Esophagus mucosa (tissue), 1 donor: Measurements from ENCODE around the gene MEGF11. TPM values are rescaled to one million over a fixed set of nuclear protein-coding genes. Genes with fewer than 3 reads are reported as not detected.

Experiments used
- ATAC-seq: fragments of 200-7000 bp; cut with Tn5 transposase; one replicate; pipeline ENCODE4 v1.9.1; 2020
- total RNA-seq: library from RNA; stranded (reverse); gene quantifications from one replicate; pipeline ENCODE4 v1.2.4, GENCODE V29; 2023
- donor health status: DM: yes; HTN: yes; CAD: no.

The MEGF11 gene
- total RNA-seq, 1 donor from 2014 or later: not detected

DNA sequence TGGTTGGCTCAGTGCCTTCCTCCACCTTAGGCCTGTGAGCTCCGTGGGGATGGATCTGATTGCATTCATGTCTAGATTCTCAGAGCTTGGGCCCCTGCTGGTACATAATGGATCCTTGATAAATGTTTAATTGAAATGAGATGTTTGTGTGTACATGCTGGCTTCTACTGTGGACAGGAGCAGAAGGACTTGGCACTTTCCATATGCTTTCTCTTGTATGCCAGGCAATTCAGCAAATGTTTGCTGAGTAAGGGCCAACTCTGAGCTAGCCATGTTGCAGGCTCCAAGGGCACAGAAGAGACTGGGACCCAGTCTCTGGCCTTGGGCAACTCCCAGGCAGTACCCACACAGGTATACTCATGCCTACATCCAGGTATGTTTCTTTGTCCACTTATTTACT is 317.3 kb downstream of the MEGF11 start:
- ATAC-seq: no peak

DNA sequence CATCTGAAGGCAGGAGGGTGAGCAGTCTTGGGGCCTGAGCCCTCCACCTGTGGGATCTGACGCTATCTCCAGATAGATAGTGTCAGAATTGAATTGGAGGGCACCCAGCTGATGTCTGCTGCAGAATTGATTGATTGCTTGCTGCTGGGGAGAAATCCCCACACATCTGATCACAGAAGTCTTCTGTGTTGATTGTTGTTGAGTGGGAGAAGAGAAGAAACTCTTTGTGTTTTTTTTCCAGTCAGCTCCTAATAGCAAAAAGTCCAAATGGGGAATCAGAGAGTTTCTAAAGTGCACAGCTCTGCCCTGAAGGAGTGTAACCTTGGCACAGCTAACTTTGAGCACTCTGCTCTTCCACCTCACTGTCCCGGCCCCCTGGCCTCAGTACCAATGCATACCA is 318.2 kb downstream of the MEGF11 start:
- ATAC-seq: no peak

DNA sequence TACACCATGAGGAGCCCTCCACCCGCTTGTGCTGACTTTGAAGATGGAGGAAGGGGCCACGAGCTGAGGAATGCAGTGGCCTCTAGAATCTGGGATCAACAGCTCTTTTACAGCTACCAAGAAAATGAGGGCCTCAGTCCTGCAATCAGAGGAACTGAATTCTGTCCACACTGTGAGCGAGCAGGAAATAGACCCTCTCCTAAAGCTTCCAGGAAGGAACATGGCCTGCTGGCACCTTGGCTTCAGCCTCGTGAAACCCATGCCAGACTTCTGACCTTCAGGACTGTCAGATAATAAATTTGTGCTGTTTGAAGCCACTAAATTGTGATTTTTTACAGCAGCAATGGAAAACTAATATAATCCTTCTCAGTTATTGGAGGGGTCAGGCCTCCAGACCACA is 322.3 kb downstream of the MEGF11 start:
- ATAC-seq: no peak

- no peak for ATAC-seq
Observed at GRCh38 chr15:65930134-65930533, 323.4 kb downstream of the MEGF11 start.

DNA sequence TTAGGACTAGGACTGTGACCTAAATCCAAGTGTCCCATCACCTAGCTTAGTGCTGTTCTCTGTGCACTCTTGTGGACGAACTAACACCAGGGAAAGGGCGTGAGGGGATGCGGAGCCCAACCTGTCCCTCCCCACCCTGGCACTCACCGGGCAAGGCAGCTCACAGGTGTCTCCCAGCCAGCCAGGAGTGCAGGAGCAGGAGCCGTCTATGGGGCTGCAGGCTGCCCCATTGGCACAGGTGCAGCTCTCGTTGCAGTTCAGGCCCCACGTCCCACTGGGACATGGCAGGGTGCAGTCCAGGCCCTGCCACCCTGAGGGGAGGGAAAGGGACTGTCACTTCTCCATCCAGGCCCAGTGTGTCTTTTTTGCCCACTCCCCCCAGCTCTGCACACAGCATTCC is 324.0 kb downstream of the MEGF11 start:
- ATAC-seq: no peak

DNA sequence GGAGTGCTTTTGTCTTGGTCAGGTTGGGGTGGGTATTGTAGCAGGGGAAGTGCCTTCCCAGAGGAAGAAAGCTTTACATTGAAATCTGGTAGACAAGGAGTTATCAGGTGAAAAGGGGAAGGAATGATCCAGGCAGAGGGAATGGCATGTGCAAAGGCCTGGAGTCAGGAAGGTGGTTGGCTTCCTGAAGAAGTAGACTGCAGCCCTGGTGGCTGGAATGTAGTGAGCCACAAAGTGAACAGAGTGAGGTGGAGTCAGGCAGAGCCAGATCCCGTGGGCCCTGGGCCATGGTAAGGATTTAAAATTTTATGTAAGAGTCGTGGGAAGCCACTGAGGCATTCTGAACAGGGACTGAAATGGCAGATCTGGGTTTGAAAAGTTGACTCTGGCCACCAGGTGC is 326.0 kb downstream of the MEGF11 start:
- ATAC-seq: no peak

DNA sequence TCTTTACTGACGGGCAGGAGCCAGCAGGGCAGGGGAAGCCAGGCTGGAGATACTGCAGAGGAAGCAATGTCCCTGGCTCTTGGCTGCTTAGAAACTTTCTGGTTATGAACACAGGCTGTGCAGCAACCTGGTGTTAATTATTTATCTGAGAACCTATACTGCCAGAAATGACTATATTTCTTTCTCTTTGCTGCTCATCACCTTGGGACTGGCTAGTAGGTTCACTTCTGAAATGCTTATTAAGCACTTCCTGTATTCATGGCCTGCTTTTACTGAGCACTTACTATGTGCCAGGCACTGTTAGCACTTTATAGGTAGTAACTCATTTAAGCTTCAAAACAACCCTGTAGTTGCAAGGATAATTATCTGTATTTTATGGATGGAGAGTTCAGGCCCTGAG is 326.7 kb downstream of the MEGF11 start:
- no peak for ATAC-seq

GRCh38 chr15:65926459-65926858 is 327.1 kb downstream of the MEGF11 start:
- no peak for ATAC-seq

GRCh38 chr15:65925338-65925737 is 328.2 kb downstream of the MEGF11 start:
- ATAC-seq: no peak

DNA sequence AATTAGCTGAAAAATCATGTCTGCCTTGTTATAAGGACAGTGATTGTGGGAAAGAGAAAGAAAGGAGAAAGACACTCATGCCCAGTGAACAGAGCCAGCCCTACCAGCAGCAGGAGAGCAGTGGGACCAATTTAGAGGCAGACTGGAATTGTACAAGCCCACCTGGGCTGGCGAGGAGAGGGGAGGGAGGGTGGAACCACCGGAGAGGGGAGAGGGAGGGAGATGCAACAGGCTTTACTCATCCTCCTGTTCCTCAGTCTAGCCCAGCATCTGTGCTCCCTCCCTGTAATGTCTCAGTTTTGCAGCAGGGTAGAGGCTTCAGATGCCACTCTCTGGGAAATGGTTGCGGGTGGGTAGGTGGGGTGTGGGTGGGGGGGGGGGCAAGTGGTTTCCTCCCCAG is 329.5 kb downstream of the MEGF11 start:
- ATAC-seq: no peak

DNA sequence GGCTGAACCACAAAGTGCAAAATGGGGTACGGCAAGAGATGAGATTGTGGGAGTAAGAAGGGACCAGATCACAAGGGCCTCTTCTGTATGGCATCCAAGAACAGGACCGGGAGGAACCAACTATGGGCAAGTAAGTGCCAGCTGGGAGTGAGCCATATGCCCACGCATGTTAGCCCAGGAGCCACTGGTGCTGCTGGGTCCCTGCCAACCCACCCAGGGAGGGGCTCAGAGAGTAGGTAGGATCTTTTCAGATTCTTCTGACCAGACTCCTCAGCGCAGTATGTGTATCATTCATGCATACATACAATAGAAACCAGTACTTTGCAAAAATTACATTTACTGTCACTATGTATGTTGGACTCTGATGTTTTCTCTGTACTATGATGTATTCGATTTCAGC is 330.3 kb downstream of the MEGF11 start:
- no peak for ATAC-seq

- ATAC-seq: no peak
Observed at GRCh38 chr15:65922621-65923020, 330.9 kb downstream of the MEGF11 start.

GRCh38 chr15:65921780-65922179 is 331.8 kb downstream of the MEGF11 start:
- no peak for ATAC-seq

DNA sequence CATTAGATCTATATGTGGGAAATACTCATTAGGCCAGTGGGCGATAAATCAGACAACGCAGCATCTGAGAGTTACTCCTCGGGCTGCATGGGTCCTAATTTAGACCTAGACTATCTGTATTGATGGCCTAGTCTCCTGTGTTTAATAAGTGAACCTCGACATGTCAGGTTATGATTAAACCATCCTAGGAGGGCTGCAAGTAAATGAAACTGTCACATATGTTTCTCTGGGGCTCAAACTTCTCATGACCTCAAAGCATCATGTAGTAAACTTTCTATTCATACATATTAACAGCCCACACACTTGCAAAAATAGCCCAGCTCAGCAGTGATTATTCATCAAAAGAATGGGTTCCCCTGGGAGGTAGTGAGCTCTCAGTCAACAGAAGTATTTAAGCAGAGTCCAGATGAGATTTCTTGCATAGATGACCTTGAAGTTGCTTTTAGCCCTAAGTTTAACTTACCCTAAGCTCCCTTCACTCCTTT is 332.7 kb downstream of the MEGF11 start:
- ATAC-seq: no peak

GRCh38 chr15:65920121-65920520 is 333.4 kb downstream of the MEGF11 start:
- ATAC-seq: no peak

- ATAC-seq: no peak
Observed at GRCh38 chr15:65919353-65919752, 334.2 kb downstream of the MEGF11 start.

- ATAC-seq: no peak
Observed at GRCh38 chr15:65918945-65919344, 334.6 kb downstream of the MEGF11 start.

- no peak for ATAC-seq
Observed at GRCh38 chr15:65918357-65918920, 335.1 kb downstream of the MEGF11 start.

DNA sequence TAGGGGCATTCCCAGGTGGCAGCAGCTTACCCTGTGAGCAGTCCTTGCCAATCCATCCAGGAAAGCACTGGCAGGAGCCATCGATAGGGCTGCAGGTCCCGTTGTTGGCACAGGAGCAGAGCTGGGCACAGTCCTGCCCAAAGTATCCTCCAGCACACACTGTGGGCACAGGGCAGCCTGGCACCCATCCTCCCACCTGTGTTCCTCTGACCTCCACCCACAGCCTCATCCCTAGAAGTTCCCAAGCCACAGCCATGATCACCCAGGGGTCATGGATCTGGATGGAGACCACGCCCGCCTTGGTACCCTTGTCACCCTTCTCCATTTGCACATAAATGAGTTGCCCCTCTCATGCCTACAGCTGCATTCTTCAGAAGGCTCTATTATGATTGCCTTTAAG is 335.6 kb downstream of the MEGF11 start:
- ATAC-seq: no peak

GRCh38 chr15:65917407-65917756 is 336.2 kb downstream of the MEGF11 start:
- no peak for ATAC-seq

GRCh38 chr15:65916664-65917406 is 336.7 kb downstream of the MEGF11 start:
- peak; percentile 40 for ATAC-seq

GRCh38 chr15:65916041-65916663 is 337.4 kb downstream of the MEGF11 start:
- peak; percentile 2 for ATAC-seq

GRCh38 chr15:65914981-65915925 is 338.3 kb downstream of the MEGF11 start:
- ATAC-seq: no peak
